Measurements from ENCODE around the gene CHRNA4. TPM values are rescaled to one million over a fixed set of nuclear protein-coding genes. Genes with fewer than 3 reads are reported as not detected.

CHRNA4 gene
- total and polyA plus RNA-seq, 2 of the 13 experiments (the other 11 are each of a cell fraction or from before 2014, with no cell fraction given): not detected

- TF ChIP-seq SMAD9 (CRISPR knock-in tag; IDR thresholded peaks at IDR 0.05) (no peak), FIP1L1 (IDR thresholded peaks at IDR 0.05; ENCODE audit: borderline replicate concordance, insufficient read depth, low read depth, low read length) (no peak), THRA (CRISPR knock-in tag; IDR thresholded peaks at IDR 0.05; ENCODE audit: borderline replicate concordance) (peak; percentile 20; the same call in 1 of the 2 replicates), MATR3 (CRISPR knock-in tag; IDR thresholded peaks at IDR 0.05) (no peak), ZNF616 (CRISPR knock-in tag; IDR thresholded peaks at IDR 0.05; ENCODE audit: low read depth) (no peak), HDAC1 (CRISPR knock-in tag; IDR thresholded peaks at IDR 0.05) (no peak), ZNF678 (CRISPR knock-in tag; IDR thresholded peaks at IDR 0.05) (no peak), RARG (CRISPR knock-in tag; IDR thresholded peaks at IDR 0.05; ENCODE audit: low read depth) (no peak), ZNF607 (CRISPR knock-in tag; IDR thresholded peaks at IDR 0.05; ENCODE audit: borderline replicate concordance) (no peak), ZNF652 (CRISPR knock-in tag; IDR thresholded peaks at IDR 0.05; ENCODE audit: borderline replicate concordance, low read depth) (no peak), ESRRA (CRISPR knock-in tag; IDR thresholded peaks at IDR 0.05; ENCODE audit: low read depth) (peak; percentile 76; the same call in 1 of the 2 replicates), ZNF75D (CRISPR knock-in tag; IDR thresholded peaks at IDR 0.05; ENCODE audit: borderline replicate concordance) (no peak), POGZ (CRISPR knock-in tag; IDR thresholded peaks at IDR 0.05) (no peak), ELF4 (CRISPR knock-in tag; IDR thresholded peaks at IDR 0.05; ENCODE audit: borderline replicate concordance) (no peak), ZNF296 (CRISPR knock-in tag; conservative IDR thresholded peaks at IDR 0.05) (no peak), BRCA1 (CRISPR knock-in tag; IDR thresholded peaks at IDR 0.05) (no peak), MXD4 (CRISPR knock-in tag; IDR thresholded peaks at IDR 0.05) (no peak)
- TF ChIP-seq, protein P1, sequence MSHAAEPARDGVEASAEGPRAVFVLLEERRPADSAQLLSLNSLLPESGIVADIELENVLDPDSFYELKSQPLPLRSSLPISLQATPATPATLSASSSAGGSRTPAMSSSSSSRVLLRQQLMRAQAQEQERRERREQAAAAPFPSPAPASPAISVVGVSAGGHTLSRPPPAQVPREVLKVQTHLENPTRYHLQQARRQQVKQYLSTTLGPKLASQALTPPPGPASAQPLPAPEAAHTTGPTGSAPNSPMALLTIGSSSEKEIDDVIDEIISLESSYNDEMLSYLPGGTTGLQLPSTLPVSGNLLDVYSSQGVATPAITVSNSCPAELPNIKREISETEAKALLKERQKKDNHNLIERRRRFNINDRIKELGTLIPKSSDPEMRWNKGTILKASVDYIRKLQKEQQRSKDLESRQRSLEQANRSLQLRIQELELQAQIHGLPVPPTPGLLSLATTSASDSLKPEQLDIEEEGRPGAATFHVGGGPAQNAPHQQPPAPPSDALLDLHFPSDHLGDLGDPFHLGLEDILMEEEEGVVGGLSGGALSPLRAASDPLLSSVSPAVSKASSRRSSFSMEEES (CRISPR knock-in tag; IDR thresholded peaks at IDR 0.05): no peak
- TF ChIP-seq, protein P2, sequence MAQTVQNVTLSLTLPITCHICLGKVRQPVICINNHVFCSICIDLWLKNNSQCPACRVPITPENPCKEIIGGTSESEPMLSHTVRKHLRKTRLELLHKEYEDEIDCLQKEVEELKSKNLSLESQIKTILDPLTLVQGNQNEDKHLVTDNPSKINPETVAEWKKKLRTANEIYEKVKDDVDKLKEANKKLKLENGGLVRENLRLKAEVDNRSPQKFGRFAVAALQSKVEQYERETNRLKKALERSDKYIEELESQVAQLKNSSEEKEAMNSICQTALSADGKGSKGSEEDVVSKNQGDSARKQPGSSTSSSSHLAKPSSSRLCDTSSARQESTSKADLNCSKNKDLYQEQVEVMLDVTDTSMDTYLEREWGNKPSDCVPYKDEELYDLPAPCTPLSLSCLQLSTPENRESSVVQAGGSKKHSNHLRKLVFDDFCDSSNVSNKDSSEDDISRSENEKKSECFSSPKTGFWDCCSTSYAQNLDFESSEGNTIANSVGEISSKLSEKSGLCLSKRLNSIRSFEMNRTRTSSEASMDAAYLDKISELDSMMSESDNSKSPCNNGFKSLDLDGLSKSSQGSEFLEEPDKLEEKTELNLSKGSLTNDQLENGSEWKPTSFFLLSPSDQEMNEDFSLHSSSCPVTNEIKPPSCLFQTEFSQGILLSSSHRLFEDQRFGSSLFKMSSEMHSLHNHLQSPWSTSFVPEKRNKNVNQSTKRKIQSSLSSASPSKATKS (CRISPR knock-in tag; IDR thresholded peaks at IDR 0.05): no peak
- TF ChIP-seq, protein P3, sequence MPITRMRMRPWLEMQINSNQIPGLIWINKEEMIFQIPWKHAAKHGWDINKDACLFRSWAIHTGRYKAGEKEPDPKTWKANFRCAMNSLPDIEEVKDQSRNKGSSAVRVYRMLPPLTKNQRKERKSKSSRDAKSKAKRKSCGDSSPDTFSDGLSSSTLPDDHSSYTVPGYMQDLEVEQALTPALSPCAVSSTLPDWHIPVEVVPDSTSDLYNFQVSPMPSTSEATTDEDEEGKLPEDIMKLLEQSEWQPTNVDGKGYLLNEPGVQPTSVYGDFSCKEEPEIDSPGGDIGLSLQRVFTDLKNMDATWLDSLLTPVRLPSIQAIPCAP (CRISPR knock-in tag; IDR thresholded peaks at IDR 0.05; ENCODE audit: low read depth): no peak
- TF ChIP-seq, protein P4, sequence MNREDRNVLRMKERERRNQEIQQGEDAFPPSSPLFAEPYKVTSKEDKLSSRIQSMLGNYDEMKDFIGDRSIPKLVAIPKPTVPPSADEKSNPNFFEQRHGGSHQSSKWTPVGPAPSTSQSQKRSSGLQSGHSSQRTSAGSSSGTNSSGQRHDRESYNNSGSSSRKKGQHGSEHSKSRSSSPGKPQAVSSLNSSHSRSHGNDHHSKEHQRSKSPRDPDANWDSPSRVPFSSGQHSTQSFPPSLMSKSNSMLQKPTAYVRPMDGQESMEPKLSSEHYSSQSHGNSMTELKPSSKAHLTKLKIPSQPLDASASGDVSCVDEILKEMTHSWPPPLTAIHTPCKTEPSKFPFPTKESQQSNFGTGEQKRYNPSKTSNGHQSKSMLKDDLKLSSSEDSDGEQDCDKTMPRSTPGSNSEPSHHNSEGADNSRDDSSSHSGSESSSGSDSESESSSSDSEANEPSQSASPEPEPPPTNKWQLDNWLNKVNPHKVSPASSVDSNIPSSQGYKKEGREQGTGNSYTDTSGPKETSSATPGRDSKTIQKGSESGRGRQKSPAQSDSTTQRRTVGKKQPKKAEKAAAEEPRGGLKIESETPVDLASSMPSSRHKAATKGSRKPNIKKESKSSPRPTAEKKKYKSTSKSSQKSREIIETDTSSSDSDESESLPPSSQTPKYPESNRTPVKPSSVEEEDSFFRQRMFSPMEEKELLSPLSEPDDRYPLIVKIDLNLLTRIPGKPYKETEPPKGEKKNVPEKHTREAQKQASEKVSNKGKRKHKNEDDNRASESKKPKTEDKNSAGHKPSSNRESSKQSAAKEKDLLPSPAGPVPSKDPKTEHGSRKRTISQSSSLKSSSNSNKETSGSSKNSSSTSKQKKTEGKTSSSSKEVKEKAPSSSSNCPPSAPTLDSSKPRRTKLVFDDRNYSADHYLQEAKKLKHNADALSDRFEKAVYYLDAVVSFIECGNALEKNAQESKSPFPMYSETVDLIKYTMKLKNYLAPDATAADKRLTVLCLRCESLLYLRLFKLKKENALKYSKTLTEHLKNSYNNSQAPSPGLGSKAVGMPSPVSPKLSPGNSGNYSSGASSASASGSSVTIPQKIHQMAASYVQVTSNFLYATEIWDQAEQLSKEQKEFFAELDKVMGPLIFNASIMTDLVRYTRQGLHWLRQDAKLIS (CRISPR knock-in tag; IDR thresholded peaks at IDR 0.05): no peak
Observed at GRCh38 chr20:63367446-63368055, 6.4 kb upstream of the CHRNA4 start (continued).
